ENCODE measurements around the gene MBD3L4. TPM values are rescaled to one million over a fixed set of nuclear protein-coding genes. Genes with fewer than 3 reads are reported as not detected.

Gene MBD3L4
- total RNA-seq, 1 donor from 2014 or later: not detected

DNA sequence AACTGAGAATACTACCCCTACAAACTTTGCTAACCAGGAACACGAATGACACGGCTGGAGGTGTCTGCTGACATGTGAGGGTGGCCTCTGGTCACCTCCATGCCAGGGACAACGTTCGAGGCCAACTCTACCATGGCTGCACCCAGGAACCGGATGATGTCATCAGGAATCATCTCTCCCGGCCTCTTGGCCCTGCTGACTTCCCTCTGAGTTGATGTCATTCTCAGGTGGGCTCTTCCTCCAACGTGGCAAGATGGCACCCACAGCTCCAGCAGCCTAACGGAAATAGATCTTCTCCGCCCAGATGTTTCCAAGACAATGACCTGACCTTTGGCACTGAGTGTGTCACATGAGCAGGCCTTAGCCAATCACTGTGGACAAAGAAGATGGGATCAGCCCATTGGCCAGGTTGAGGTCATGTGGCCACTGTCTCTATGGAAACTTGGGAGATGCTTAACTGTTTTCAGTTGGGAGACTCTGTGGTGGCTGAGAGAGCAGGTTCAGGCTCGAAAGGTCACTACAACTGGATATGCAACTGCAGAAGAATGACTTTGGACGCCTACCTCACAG, 33.8 kb downstream of the MBD3L4 start:
- ATAC-seq (no peak), DNase-seq (no peak)
- Histone ChIP-seq H3K4me3 (no peak overlapping the region), H3K36me3 (no peaks in the 10 kb centered on the region), H3K27me3 (ENCODE audit: low read depth) (peaks cover 16% of the 10 kb centered on the region), H3K27ac (no peak overlapping the region), H3K4me1 (no peaks in the 10 kb centered on the region), H3K9me3 (no peaks in the 10 kb centered on the region)
- TF ChIP-seq, protein P1, sequence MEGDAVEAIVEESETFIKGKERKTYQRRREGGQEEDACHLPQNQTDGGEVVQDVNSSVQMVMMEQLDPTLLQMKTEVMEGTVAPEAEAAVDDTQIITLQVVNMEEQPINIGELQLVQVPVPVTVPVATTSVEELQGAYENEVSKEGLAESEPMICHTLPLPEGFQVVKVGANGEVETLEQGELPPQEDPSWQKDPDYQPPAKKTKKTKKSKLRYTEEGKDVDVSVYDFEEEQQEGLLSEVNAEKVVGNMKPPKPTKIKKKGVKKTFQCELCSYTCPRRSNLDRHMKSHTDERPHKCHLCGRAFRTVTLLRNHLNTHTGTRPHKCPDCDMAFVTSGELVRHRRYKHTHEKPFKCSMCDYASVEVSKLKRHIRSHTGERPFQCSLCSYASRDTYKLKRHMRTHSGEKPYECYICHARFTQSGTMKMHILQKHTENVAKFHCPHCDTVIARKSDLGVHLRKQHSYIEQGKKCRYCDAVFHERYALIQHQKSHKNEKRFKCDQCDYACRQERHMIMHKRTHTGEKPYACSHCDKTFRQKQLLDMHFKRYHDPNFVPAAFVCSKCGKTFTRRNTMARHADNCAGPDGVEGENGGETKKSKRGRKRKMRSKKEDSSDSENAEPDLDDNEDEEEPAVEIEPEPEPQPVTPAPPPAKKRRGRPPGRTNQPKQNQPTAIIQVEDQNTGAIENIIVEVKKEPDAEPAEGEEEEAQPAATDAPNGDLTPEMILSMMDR (IDR thresholded peaks at IDR 0.05): no peak
- intact Hi-C loops (cut with DNase I): no loop called here

DNA sequence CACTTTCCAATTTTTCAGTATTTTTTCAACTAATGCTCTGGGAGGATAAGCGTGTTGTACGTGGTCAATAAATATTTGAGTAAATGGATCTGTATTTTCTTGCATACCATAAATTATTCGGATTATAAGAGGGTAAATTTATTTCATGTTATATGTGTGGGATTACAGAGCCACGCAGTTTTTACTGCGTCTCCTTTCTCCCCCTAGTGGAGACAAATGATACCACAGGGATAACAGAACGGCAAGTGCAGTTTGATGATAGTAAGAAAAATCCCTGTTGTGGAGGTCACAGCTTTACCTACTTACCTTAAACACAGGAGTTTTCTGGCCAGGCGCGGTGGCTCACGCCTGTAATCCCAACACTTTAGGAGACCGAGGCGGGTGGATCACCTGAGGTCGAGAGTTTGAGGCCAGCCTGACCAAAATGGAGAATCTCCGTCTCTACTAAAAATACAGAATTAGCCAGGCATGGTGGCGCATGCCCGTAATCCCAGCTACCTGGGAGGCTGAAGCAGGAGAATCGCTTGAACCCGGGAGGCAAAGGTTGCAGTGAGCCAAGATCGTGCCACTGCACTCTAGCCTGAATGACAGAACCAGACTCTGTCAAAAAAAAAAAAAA, 35.6 kb downstream of the MBD3L4 start:
- DNase-seq (no peak), ATAC-seq (peak in 1 of 2 donors; percentile 63)
- intact Hi-C loops (cut with DNase I): no loop called here

DNA sequence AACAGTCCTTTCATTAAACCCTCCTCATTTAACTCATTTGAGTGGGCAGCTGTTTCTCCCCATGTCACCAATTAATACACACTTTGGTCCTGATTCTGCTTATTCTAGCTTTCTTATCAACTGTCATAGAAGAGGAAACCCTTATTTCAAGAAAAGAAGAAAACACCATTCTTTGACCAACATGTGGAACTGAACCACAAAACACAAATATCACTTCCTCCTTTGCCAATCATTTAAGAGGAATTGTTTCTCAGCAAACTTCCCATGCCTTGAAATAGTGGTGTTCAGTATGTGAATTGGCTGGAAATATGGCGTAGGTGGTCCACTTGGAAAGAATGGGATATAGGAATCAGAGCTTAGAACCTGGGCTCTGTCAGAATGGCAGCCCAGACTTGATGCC, 39.2 kb downstream of the MBD3L4 start:
- Histone ChIP-seq H3K27ac (peak overlapping the region; percentile 9), H3K4me1 (peaks cover 3% of the 10 kb centered on the region), H3K27me3 (ENCODE audit: low read depth) (peaks cover 7% of the 10 kb centered on the region), H3K9me3 (no peaks in the 10 kb centered on the region), H3K4me3 (no peak overlapping the region), H3K36me3 (no peaks in the 10 kb centered on the region)
- no peak for DNase-seq
- TF ChIP-seq, protein P1 (IDR thresholded peaks at IDR 0.05): no peak
- intact Hi-C loops (cut with DNase I): no loop called here
- ATAC-seq: no peak

More for the DNA sequence above, 35.6 kb downstream of the MBD3L4 start:
- H3K9me3 ChIP-seq: no peaks in the 10 kb centered on the region
- no peak overlapping the region for H3K27ac ChIP-seq
- H3K27me3 ChIP-seq (ENCODE audit: low read depth): peaks cover 16% of the 10 kb centered on the region
- H3K36me3 ChIP-seq: no peaks in the 10 kb centered on the region
- H3K4me1 ChIP-seq: peaks cover 3% of the 10 kb centered on the region
- H3K4me3 ChIP-seq: no peak overlapping the region
- TF ChIP-seq, protein P1 (IDR thresholded peaks at IDR 0.05): peak; percentile 81

DNA sequence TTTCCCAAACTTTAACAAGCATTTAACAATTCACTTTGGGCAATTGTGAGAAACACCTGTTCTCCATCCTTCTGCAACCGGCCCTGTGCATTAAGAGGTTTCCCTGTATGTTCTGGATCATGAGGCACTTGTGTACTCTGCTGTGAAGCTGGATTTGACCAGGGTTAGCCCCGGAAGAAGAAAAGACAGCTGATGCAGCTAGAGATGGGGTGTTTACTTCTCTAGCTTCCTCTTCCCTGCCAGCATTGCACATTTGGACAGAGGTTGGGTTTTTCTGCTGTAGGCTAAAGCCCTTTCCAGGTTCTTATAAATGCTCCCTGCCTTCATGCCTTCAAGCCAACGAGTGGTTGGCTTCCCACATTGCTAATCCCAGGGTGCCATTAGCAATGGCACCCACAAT, 39.6 kb downstream of the MBD3L4 start:
- no peak overlapping the region for H3K4me3 ChIP-seq
- peaks cover 3% of the 10 kb centered on the region for H3K4me1 ChIP-seq
- intact Hi-C loops (cut with DNase I): no loop called here
- ATAC-seq: peak in 1 of 2 donors; percentile 42
- H3K27ac ChIP-seq: peak overlapping the region; percentile 9
- TF ChIP-seq, protein P1 (IDR thresholded peaks at IDR 0.05): no peak
- H3K27me3 ChIP-seq (ENCODE audit: low read depth): peaks cover 7% of the 10 kb centered on the region
- no peaks in the 10 kb centered on the region for H3K9me3 ChIP-seq
- no peak for DNase-seq
- no peaks in the 10 kb centered on the region for H3K36me3 ChIP-seq

DNA sequence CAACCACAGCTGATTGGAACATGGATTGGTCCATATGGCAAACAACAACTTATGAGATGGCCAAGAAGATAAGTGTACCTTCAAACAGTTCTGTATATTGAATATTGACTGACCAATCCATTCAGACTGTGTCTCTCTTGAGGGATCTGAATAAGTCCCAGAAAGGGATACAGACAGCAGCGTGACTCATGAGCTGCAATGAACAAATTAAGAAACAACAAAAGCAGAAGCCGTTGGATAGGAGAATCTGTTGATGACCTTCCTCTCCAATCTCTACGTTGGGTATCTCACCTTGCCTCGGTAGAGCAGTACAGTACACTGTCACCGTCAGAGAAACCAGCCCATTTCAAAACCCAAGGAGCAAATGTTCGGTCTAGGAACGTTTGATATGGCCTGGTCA, 40.0 kb downstream of the MBD3L4 start:
- H3K9me3 ChIP-seq: no peaks in the 10 kb centered on the region
- intact Hi-C loops (cut with DNase I): no loop called here
- ATAC-seq: peak; percentile 29 to 46
- H3K27me3 ChIP-seq (ENCODE audit: low read depth): peaks cover 7% of the 10 kb centered on the region
- TF ChIP-seq, protein P1 (IDR thresholded peaks at IDR 0.05): no peak
- H3K27ac ChIP-seq: peak overlapping the region; percentile 9
- peaks cover 3% of the 10 kb centered on the region for H3K4me1 ChIP-seq
- H3K36me3 ChIP-seq: no peaks in the 10 kb centered on the region
- H3K4me3 ChIP-seq: no peak overlapping the region
- no peak for DNase-seq

Data from lower lobe of right lung (tissue), 2 donors.